ENCODE measurements around the gene CMTM7. TPM values are rescaled to one million over a fixed set of nuclear protein-coding genes. Genes with fewer than 3 reads are reported as not detected.

The CMTM7 gene
- total RNA-seq, 2 donors from 2014 or later, result 15.6 to 33.1 TPM

DNA sequence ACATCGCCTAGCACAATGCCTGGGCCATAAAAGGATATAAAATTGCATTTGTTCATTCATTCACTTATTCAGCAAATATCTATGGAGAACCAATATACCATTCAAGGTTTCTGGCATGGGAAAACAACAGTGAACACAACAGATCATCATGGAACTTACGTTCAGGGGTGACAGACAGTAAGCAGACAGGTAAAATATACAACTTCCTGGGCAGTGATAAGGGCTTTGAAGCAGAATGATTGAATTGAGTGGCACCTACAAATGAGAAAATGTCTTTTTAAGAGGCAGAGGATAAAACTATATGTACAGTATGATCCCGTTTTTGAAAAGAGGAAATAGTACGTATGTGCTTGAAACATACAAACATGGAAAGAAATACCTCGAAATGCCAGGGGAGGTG, 39.2 kb downstream of the CMTM7 start:
- 90% methylated on average over 5 of the region's 5 CpGs for WGBS
- H3K9me3 ChIP-seq, result no peaks in the 10 kb centered on the region
- no peaks in the 10 kb centered on the region for H3K36me3 ChIP-seq
- TF ChIP-seq, protein P1, sequence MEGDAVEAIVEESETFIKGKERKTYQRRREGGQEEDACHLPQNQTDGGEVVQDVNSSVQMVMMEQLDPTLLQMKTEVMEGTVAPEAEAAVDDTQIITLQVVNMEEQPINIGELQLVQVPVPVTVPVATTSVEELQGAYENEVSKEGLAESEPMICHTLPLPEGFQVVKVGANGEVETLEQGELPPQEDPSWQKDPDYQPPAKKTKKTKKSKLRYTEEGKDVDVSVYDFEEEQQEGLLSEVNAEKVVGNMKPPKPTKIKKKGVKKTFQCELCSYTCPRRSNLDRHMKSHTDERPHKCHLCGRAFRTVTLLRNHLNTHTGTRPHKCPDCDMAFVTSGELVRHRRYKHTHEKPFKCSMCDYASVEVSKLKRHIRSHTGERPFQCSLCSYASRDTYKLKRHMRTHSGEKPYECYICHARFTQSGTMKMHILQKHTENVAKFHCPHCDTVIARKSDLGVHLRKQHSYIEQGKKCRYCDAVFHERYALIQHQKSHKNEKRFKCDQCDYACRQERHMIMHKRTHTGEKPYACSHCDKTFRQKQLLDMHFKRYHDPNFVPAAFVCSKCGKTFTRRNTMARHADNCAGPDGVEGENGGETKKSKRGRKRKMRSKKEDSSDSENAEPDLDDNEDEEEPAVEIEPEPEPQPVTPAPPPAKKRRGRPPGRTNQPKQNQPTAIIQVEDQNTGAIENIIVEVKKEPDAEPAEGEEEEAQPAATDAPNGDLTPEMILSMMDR (IDR thresholded peaks at IDR 0.05), result no peak
- no peaks in the 10 kb centered on the region for H3K27me3 ChIP-seq (replicated peaks; ENCODE audit: insufficient read depth)
- no peak overlapping the region for H3K4me3 ChIP-seq
- no peak for DNase-seq (ENCODE audit: low spot score)
- intact Hi-C loops (cut with DNase I), result no loop called here
- H3K4me1 ChIP-seq (replicated peaks), result peaks cover 6% of the 10 kb centered on the region
- H3K27ac ChIP-seq, result no peak overlapping the region

- Histone ChIP-seq H3K4me1 (replicated peaks) (peaks cover 6% of the 10 kb centered on the region), H3K9me3 (no peaks in the 10 kb centered on the region), H3K36me3 (no peaks in the 10 kb centered on the region), H3K4me3 (no peak overlapping the region), H3K27ac (no peak overlapping the region), H3K27me3 (replicated peaks; ENCODE audit: insufficient read depth) (no peaks in the 10 kb centered on the region)
- TF ChIP-seq POLR2AphosphoS5 (IDR thresholded peaks at IDR 0.05) (no peak), POLR2A (IDR thresholded peaks at IDR 0.05) (no peak)
- TF ChIP-seq, protein P1 (IDR thresholded peaks at IDR 0.05), result no peak
- no peak for DNase-seq (ENCODE audit: low spot score)
- intact Hi-C loops (cut with DNase I), result no loop called here
- WGBS, result 93% methylated on average over 3 of the region's 3 CpGs
Measured at GRCh38 chr3:32431481-32431880, 39.8 kb downstream of the CMTM7 start.

- H3K4me3 ChIP-seq, result no peak overlapping the region
- intact Hi-C loops (cut with DNase I), result no loop called here
- no peak for TF ChIP-seq POLR2A (IDR thresholded peaks at IDR 0.05)
- TF ChIP-seq POLR2AphosphoS5 (IDR thresholded peaks at IDR 0.05), result no peak
- TF ChIP-seq, protein P1 (IDR thresholded peaks at IDR 0.05), result no peak
- H3K9me3 ChIP-seq, result no peaks in the 10 kb centered on the region
- no peak for DNase-seq (ENCODE audit: low spot score)
- H3K4me1 ChIP-seq (replicated peaks), result peaks cover 6% of the 10 kb centered on the region
- 99% methylated on average over 6 of the region's 6 CpGs for WGBS
- H3K27me3 ChIP-seq (replicated peaks; ENCODE audit: insufficient read depth), result no peaks in the 10 kb centered on the region
- H3K36me3 ChIP-seq, result no peaks in the 10 kb centered on the region
- H3K27ac ChIP-seq, result no peak overlapping the region
Measured at GRCh38 chr3:32432045-32432710, 40.5 kb downstream of the CMTM7 start.

- no peak overlapping the region for H3K27ac ChIP-seq
- TF ChIP-seq POLR2A (IDR thresholded peaks at IDR 0.05), result no peak
- TF ChIP-seq POLR2AphosphoS5 (IDR thresholded peaks at IDR 0.05), result no peak
- TF ChIP-seq, protein P1 (IDR thresholded peaks at IDR 0.05), result no peak
- WGBS, result 90% methylated on average over 12 of the region's 12 CpGs
Measured at GRCh38 chr3:32432711-32433530, 41.3 kb downstream of the CMTM7 start.

More at GRCh38 chr3:32432711-32433530, 41.3 kb downstream of the CMTM7 start:
- no peak for DNase-seq (ENCODE audit: low spot score)
- H3K4me3 ChIP-seq, result no peak overlapping the region
- intact Hi-C loops (cut with DNase I), result no loop called here
- peaks cover 6% of the 10 kb centered on the region for H3K4me1 ChIP-seq (replicated peaks)
- H3K9me3 ChIP-seq, result no peaks in the 10 kb centered on the region
- H3K27me3 ChIP-seq (replicated peaks; ENCODE audit: insufficient read depth), result no peaks in the 10 kb centered on the region
- no peaks in the 10 kb centered on the region for H3K36me3 ChIP-seq
